Activated CD8-positive, alpha-beta memory T cell treated with anti-CD3 and anti-CD28 coated beads for 1 hour (primary cell): Measurements from ENCODE around the gene ING2.

Experiments
- DNase-seq, 2 donors: peaks; one replicate each; pipeline ENCODE4 v3.0.0-alpha.2; 2020; ENCODE audit warnings: low read depth in 1 of 2; ENCODE audit errors: extremely low read depth in 1 of 2

Gene ING2

GRCh38 chr4:183499389-183499788 is 5.5 kb upstream of the ING2 start:
- DNase-seq: no peak

GRCh38 chr4:183499801-183500200 is 5.1 kb upstream of the ING2 start:
- DNase-seq: no peak

GRCh38 chr4:183503497-183504063 is 1.3 kb upstream of the ING2 start:
- DNase-seq: peak in 1 of 2 donors; percentile 19

GRCh38 chr4:183504064-183504929 is 561 bp upstream of the ING2 start:
- peak; percentile 96 to 100 for DNase-seq

GRCh38 chr4:183505611-183506388 is 942 bp downstream of the ING2 start:
- DNase-seq: peak; percentile 50 to 87

GRCh38 chr4:183506389-183506735 is 1.5 kb downstream of the ING2 start:
- DNase-seq: no peak

GRCh38 chr4:183507925-183508696 is 3.3 kb downstream of the ING2 start:
- DNase-seq: no peak

- no peak for DNase-seq
These were observed 4.0 kb downstream of the ING2 start for GRCh38 chr4:183508697-183509335.

- DNase-seq: no peak
These were observed 10.6 kb downstream of the ING2 start for GRCh38 chr4:183515411-183515810.

- DNase-seq: no peak
These were observed 12.3 kb downstream of the ING2 start for GRCh38 chr4:183517194-183517593.

GRCh38 chr4:183517781-183518180 is 12.9 kb downstream of the ING2 start:
- DNase-seq: no peak

- no peak for DNase-seq
These were observed 18.0 kb downstream of the ING2 start for GRCh38 chr4:183522821-183523220.

- no peak for DNase-seq
These were observed 22.5 kb downstream of the ING2 start for GRCh38 chr4:183527326-183527725.

GRCh38 chr4:183532821-183533220 is 28.0 kb downstream of the ING2 start:
- no peak for DNase-seq

GRCh38 chr4:183533698-183534097 is 28.8 kb downstream of the ING2 start:
- no peak for DNase-seq

- no peak for DNase-seq
These were observed 35.7 kb downstream of the ING2 start for GRCh38 chr4:183540410-183541009.

GRCh38 chr4:183541010-183541751 is 36.3 kb downstream of the ING2 start:
- no peak for DNase-seq

GRCh38 chr4:183541752-183542040 is 36.8 kb downstream of the ING2 start:
- no peak for DNase-seq

- DNase-seq: no peak
These were observed 38.6 kb downstream of the ING2 start for GRCh38 chr4:183543435-183543834.

GRCh38 chr4:183544109-183544508 is 39.3 kb downstream of the ING2 start:
- DNase-seq: no peak
